HK-2 (cell line): ENCODE data around the gene SLC7A8.

Experiments used
- DNase-seq: peaks from one replicate; pipeline ENCODE4 v3.0.0-alpha.2; 2018; ENCODE audit not compliant: unreplicated experiment

SLC7A8 gene

DNA sequence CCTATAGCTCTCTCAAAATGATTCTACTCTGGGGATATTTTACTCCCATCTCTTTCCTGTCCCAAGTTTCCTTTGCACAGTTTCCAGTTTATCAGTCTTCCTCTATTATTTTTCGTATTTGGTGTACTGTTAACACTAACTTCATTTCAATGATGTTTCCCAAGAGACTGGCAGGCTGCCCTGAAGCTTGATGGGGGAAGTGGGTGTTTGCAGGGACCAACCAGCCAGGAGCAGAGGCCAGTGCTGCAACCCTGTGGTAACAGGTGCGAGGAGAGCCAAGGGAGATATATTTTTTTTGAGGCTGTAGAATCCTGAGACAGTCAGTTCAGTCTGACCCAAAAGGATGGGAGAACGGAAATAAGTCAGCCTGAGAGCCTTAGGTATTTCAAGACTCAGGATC is 52.6 kb downstream of the SLC7A8 start:
- no peak for DNase-seq

DNA sequence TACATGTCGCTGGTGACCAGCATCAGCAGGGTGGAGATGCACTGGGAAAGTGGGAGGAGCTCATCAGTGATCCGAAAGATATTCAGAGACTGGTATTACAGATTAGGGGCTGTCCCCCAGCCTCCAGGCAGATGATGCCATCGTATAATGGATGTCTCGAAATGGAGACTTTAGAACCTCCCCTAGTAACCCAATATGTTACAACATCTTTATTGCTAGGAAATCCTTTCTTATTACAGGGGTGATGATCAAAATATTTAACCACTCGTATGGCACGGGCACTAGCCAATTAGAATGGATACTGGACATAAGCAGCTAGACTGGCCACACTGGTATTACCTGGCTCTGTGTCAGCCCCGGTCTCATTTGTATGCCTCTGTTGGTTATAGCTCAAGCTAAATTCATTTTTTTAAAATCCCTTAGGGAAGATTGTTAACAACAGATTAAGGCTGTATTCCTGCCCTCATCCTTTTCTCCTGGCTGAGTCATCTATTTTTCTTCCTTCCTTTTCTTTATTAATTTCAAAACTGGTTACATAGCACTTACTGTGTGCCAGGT is 53.6 kb downstream of the SLC7A8 start:
- no peak for DNase-seq

DNA sequence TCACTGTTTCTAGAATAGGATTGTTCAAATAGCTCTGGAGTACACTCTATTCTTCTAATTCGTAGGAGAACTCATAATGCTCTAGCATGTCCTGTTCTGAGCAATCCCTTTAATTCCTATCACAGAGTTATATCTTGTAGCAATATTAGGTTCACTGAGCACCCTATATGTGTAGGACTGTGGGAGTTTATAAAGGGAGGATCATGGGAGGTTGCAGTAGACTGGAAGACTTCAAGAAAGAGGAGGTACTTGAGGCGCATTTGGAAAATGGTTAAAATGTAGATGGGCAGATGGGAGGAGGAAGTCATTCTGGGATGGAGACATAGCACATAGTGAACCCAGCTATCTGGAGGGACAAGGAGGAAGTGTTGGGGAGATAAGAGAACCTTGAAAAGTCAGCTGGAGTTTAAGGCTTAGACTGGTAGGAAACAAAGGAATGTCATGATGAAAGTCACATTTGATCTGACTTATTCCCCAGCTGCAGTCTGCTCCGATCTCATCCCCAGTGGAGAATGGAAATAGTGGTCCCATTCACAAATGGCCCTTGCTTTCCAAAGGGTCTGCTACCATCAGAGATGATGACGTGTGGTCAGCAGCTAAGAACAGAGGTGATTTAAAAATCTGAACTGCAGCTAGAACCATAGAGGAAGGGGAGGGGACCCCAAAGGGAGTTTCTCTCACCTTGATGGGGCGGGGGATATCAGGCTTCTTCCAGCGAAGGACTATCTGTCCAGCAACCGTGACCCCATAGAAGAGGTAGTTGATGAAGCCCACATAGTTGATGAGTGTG is 54.3 kb downstream of the SLC7A8 start:
- no peak for DNase-seq

GRCh38 chr14:23127861-23128260 is 55.6 kb downstream of the SLC7A8 start:
- DNase-seq, result no peak

GRCh38 chr14:23126548-23127278 is 56.7 kb downstream of the SLC7A8 start:
- DNase-seq, result no peak

DNA sequence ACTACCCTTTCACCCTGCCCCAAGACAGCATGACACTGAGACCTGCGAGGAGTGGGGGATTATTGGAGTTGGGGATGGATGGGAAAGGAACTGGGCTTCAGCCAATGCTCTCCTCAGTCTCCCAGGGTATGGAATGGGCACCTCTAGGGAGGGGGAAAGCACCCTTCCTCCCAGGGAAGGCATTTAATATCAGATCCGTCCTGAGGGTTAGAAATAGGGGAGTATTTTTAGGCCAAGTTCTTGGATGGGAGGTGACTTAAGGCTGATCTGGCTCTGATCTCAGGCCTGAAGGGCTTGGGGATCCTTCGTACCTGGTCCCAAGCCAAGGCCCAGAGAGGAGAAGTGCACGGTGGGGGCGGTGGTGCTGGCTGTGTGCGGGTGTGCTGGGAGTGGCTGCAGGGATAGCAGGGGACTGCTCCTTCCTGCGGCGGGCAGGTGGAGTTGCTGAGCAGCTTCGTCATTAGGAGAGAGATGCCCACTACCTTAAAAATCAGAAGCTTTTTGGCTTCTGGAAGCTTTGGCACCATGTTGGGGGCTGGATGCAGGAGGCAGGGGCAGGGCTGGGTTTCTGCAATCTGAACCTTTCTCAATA is 57.4 kb downstream of the SLC7A8 start:
- no peak for DNase-seq

- DNase-seq, result no peak
These were observed 58.4 kb downstream of the SLC7A8 start for GRCh38 chr14:23125011-23125410.

- no peak for DNase-seq
These were observed 59.0 kb downstream of the SLC7A8 start for GRCh38 chr14:23124337-23124954.

DNA sequence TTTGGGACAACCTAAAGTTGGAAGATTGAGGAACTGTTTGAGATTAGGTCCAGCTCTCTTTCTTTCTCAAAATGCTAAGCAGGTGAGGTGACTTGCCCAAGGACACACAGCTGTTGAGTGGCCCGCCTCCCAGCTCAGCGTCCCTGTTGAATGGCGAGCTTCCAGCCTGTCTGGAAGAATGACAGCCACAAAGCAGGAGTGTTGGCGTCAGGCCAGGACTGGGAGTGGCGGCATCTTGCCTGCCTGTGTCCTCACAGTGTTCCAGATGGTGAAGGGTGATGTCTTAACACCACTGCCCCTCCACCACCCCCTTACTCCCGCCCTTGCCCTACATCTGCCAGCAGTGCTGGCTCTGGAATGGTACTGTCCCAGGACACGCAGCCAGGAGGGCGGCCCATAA is 60.0 kb downstream of the SLC7A8 start:
- DNase-seq, result no peak

DNA sequence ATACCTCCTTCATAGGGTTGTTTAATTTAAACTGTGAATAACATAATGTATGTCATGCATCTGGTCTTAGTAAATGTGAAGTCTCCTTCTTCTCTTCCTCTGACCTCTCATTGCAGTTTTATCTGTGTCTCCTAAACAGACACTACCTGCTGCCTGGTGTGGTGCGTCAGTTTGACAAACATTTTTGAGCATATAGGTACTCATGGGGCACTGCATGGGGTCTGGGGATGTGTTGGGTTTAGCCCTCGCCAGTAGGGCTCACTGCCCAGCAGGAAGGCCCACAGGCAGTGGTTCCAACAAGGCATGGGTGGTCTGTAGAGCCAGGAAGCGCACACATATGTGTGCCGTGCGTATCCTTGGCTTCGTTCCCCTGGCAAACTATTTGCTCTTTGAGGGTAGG is 61.4 kb downstream of the SLC7A8 start:
- no peak for DNase-seq

DNA sequence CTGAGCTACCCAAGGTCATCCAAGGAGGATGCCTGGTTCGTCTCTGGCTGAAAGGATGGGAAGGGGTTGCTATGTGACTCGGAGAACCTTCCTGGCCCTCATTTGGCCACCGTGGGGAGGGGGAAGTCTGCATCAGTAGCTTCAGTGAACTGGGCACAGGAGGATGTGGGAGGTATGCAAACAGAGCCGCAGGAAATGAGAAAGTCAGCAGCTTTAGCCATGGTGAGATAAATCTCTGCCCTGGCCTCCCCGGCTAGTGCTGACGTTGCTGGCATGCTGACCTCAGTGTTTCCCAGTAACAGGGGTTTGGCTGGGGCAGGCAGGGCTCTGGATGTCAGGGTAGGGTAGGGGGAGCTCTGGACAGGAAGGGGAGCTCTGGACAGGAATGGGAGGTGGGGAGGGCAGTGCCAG is 62.1 kb downstream of the SLC7A8 start:
- peak; percentile 63 for DNase-seq

- peak; percentile 85 for DNase-seq
These were observed 62.8 kb downstream of the SLC7A8 start for GRCh38 chr14:23120541-23121251.

DNA sequence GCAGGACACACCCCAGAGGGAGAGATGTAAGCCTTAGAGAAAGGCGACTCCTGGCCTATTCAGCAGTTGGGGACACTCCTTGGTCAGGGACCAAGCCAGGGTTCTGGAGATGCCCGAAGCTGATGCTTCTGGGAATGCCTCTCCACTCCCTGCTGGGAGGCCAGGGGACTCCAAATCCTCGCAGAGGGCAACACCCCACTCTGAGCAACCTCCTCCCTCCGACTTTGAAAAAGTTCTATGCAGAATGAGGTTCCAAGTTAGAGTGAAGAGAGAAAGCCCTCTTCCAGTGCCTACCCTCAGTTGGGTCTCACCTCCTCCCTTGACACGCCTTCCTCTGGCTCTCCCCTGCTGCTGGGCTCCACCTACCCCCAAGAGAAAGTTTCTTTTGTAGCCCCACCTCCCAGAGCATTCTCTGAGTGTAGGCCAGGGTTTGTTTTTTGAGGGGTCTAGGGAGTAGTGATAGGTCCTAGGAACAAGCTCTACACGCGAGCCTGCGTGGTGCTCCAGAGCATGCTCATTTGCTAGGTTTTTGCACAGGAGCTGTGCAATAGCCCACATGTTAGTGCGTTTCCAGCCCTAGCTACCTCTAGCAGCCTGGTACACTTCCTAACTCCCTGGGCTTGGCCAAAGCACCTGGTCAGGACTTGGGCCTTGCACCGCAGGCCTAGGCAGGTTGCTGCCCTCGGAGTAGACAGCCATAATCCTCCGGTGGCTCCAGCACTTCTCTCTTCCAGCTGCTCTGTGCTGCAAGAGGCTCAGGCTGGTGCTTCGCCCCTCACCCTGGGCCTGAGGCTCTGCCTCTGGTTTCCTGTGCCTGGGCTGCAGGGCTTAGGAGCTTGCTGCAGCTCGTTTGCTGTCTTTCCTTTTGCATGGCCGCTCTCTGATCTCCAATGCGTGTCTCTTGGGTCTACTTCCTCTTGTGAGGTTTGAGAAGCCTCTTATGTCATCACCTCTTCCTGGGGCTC is 63.8 kb downstream of the SLC7A8 start:
- DNase-seq, result no peak

DNA sequence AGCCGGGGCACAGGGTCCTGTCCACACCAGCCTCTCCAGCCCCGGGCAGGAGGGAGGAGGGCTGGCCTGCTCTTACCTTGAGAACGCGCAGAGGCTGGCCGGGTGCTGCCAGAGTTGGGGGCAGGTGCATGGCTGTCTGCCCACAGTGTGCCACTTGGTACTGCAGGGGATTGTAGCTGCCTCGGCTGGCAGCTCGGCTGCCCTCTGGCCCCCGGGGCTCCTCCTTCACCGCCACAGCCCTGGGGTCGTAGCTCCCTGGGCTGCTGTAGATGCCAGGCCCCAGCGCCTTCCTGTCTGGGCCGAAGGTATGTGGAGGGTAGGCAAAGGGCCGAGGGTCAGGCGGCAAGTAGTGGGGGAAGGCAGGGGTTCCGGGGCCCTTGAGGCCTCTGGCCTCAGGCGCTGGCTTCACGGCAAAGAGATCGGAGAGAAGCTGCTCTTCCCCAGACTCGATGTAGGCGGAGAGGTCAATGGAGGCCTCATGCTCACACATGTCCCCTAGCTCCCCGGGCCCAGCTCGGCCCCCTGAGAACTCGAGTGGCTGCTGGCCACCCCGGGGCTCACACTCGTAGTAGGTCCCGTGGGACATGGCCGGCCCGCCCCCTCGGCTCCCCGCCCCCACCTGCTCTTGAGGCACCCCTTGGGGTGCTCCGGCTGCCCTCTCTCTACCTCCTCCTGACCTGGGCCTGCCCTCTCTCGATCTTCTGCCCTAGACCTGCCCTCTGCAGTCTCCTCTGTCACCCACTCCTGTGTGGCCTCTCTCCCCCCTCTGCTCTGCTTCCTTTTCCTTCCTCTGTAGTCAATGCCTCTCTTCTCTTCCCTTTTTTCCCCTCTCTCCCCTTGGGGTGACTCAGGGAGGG is 64.7 kb downstream of the SLC7A8 start, which contains the start of gene CEBPE:
Gene CEBPE (minus strand): TSS at position 750 of the 857 bp plus-strand sequence. CDS start 164 bp downstream, at position 586.
- no peak for DNase-seq

DNA sequence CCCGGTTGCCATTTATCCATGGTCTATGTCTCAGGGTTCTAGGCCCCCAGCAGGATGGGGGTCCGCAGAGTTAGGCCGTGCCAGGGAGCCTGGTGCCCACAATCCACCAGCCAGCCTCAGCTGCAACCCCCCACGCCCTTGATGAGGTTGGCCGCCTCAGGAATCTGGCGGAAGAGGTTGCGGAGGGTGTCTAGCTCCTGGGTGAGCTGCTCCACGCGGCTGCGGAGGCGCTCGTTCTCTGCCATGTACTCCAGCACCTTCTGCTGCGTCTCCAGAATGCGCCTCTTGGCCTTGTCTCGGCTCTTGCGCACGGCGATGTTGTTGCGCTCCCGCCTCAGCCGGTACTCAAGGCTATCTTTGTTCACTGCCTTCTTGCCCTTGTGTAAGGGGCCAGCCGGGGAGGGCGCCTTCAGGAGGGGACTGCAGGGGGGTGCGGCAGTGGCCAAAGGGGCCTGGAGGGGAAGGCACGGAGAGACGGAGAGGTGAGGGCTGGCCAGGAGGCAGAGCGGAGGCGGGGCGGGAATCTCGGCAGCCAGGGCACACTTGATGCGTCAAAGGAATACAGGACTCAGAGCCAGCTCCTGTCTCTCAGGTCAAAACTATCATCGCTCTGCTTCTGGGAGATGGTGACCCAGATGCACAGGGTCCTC is 66.0 kb downstream of the SLC7A8 start:
- DNase-seq, result no peak

GRCh38 chr14:23115918-23116317 is 67.5 kb downstream of the SLC7A8 start:
- no peak for DNase-seq

- peak; percentile 74 for DNase-seq
These were observed 68.3 kb downstream of the SLC7A8 start for GRCh38 chr14:23115039-23115731.

DNA sequence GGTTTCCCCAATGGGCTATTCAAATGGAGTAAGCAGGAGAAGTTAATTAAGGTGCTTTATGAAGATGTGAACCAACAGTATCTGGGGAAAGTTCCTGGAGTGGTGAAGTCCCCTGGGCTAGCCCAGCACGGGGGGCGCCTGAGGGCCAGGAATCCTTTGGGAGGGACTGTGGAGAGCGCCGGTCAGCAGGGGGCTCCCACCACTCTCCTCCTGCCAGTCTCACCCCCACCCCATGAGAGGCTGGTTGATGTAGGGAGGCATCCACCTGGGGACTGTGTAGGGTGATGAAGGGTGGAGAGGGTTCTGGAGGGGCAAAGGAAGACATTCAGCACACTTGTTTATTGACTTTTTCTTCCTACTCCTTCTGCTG is 68.8 kb downstream of the SLC7A8 start:
- DNase-seq, result no peak
